ENCODE data around the gene ZNF541. TPM values are rescaled to one million over a fixed set of nuclear protein-coding genes. Genes with fewer than 3 reads are reported as not detected.

The ZNF541 gene
- total RNA-seq, 4 donors from 2014 or later, result 0.16 TPM; not detected in 3

- intact Hi-C loops (cut with DNase I; ENCODE audit: low total_unique reads) (loop anchor here (10.0 kb wide), 1 partner anchor 54 kb away; no protein-coding TSS in a partner anchor), in situ Hi-C loops (cut with MboI; ENCODE audit: low pct_ligation_motif_present in 1 of 4, low pct_unique_long_range_greater_than_20kb in 1 of 4, low sequenced_read_pairs in 3 of 4) (no loop called here)
- DNase-seq, result no peak
- H3K27me3 ChIP-seq, result peaks cover 15% of the 10 kb centered on the region
- TF ChIP-seq EP300 (IDR thresholded peaks at IDR 0.05; ENCODE audit: low read depth) (no peak), CTCF (IDR thresholded peaks at IDR 0.05) (peak in 1 of 5 experiments; percentile 4), POLR2A (IDR thresholded peaks at IDR 0.05) (no peak), POLR2AphosphoS5 (IDR thresholded peaks at IDR 0.05) (no peak)
- H3K36me3 ChIP-seq, result no peaks in the 10 kb centered on the region
- H3K4me3 ChIP-seq, result no peak overlapping the region
- H3K9me3 ChIP-seq, result no peaks in the 10 kb centered on the region
- H3K27ac ChIP-seq, result peak overlapping the region; percentile 55 to 79 (median 73)
- WGBS, 2 donors (ENCODE audit: low coverage in 1 of 2), result 60 to 63% methylated on average over 1 to 4 of the region's 4 CpGs
- peaks cover 0 to 14% (median 2%) of the 10 kb centered on the region in 4 donors for H3K4me1 ChIP-seq
These were observed 32.2 kb downstream of the ZNF541 start for GRCh38 chr19:47540748-47541147.

GRCh38 chr19:47539747-47540311 is 33.1 kb downstream of the ZNF541 start:
- TF ChIP-seq POLR2A (IDR thresholded peaks at IDR 0.05) (no peak), CTCF (IDR thresholded peaks at IDR 0.05) (no peak), EP300 (IDR thresholded peaks at IDR 0.05; ENCODE audit: low read depth) (no peak), POLR2AphosphoS5 (IDR thresholded peaks at IDR 0.05) (no peak)
- DNase-seq, result no peak
- Histone ChIP-seq H3K9me3 (no peaks in the 10 kb centered on the region), H3K4me1 (peaks cover 0 to 14% (median 2%) of the 10 kb centered on the region in 4 donors), H3K27me3 (peaks cover 6% of the 10 kb centered on the region), H3K27ac (peak overlapping the region; percentile 55 to 79 (median 73)), H3K36me3 (no peaks in the 10 kb centered on the region), H3K4me3 (no peak overlapping the region)
- 64% methylated on average over 12 of the region's 12 CpGs; no CpG with 5 or more reads in 1 of the 2 donors for WGBS, 2 donors (ENCODE audit: low coverage in 1 of 2)
- intact Hi-C loops (cut with DNase I; ENCODE audit: low total_unique reads), result loop anchor here (10.0 kb wide), 1 partner anchor 55 kb away; no protein-coding TSS in a partner anchor
- in situ Hi-C loops (cut with MboI; ENCODE audit: low pct_ligation_motif_present in 1 of 4, low pct_unique_long_range_greater_than_20kb in 1 of 4, low sequenced_read_pairs in 3 of 4), result no loop called here

- Histone ChIP-seq H3K4me1 (peaks cover 0 to 14% (median 2%) of the 10 kb centered on the region in 4 donors), H3K27me3 (no peaks in the 10 kb centered on the region), H3K36me3 (no peaks in the 10 kb centered on the region), H3K27ac (no peak overlapping the region), H3K9me3 (no peaks in the 10 kb centered on the region), H3K4me3 (no peak overlapping the region)
- DNase-seq, result no peak
- 81% methylated on average over 5 of the region's 5 CpGs; no CpG with 5 or more reads in 1 of the 2 donors for WGBS, 2 donors (ENCODE audit: low coverage in 1 of 2)
- intact Hi-C loops (cut with DNase I; ENCODE audit: low total_unique reads) (no loop called here), in situ Hi-C loops (cut with MboI; ENCODE audit: low pct_ligation_motif_present in 1 of 4, low pct_unique_long_range_greater_than_20kb in 1 of 4, low sequenced_read_pairs in 3 of 4) (no loop called here)
- TF ChIP-seq CTCF (IDR thresholded peaks at IDR 0.05) (no peak), EP300 (IDR thresholded peaks at IDR 0.05; ENCODE audit: low read depth) (no peak), POLR2A (IDR thresholded peaks at IDR 0.05) (no peak), POLR2AphosphoS5 (IDR thresholded peaks at IDR 0.05) (no peak)
These were observed 34.1 kb downstream of the ZNF541 start for GRCh38 chr19:47538812-47539211.

- H3K36me3 ChIP-seq, result no peaks in the 10 kb centered on the region
- no peak for DNase-seq
- intact Hi-C loops (cut with DNase I; ENCODE audit: low total_unique reads) (no loop called here), in situ Hi-C loops (cut with MboI; ENCODE audit: low pct_ligation_motif_present in 1 of 4, low pct_unique_long_range_greater_than_20kb in 1 of 4, low sequenced_read_pairs in 3 of 4) (no loop called here)
- no peaks in the 10 kb centered on the region for H3K27me3 ChIP-seq
- H3K9me3 ChIP-seq, result no peaks in the 10 kb centered on the region
- no peak for TF ChIP-seq EP300 (IDR thresholded peaks at IDR 0.05; ENCODE audit: low read depth)
- no peak for TF ChIP-seq CTCF (IDR thresholded peaks at IDR 0.05)
- TF ChIP-seq POLR2A (IDR thresholded peaks at IDR 0.05), result no peak
- no peak for TF ChIP-seq POLR2AphosphoS5 (IDR thresholded peaks at IDR 0.05)
- WGBS, 2 donors (ENCODE audit: low coverage in 1 of 2), result 83 to 86% methylated on average over 1 to 4 of the region's 4 CpGs
- no peak overlapping the region for H3K4me3 ChIP-seq
- peaks cover 0 to 13% (median 2%) of the 10 kb centered on the region in 4 donors for H3K4me1 ChIP-seq
- H3K27ac ChIP-seq, result no peak overlapping the region
These were observed 35.5 kb downstream of the ZNF541 start for GRCh38 chr19:47537493-47537892.

Data from transverse colon (tissue), 4 donors.